HL-60 (cell line): ENCODE results near the gene PPP1R14C.

ENCODE experiments used
- CTCF ChIP-seq: IDR thresholded peaks from one replicate; pipeline ENCODE4 v1.5.1; 2011; ENCODE audit warnings: low read length, control low read depth, inconsistent platforms; ENCODE audit not compliant: insufficient read depth
- GABPA ChIP-seq: IDR thresholded peaks from 2 replicates; pipeline ENCODE4 v1.6.1; 2012; ENCODE audit warnings: low read depth
- POLR2AphosphoS5 ChIP-seq: IDR thresholded peaks from 2 replicates; pipeline ENCODE4 v1.6.1; 2012; ENCODE audit warnings: low read depth
- REST ChIP-seq: IDR thresholded peaks from 2 replicates; pipeline ENCODE4 v1.6.1; 2012; ENCODE audit warnings: low read depth; ENCODE audit not compliant: insufficient replicate concordance
- SPI1 ChIP-seq: IDR thresholded peaks from 2 replicates; pipeline ENCODE4 v1.6.1; 2012; ENCODE audit warnings: low read depth, mild to moderate bottlenecking, borderline replicate concordance

GRCh38 chr6:150270330-150271052 lies 127.6 kb downstream of the PPP1R14C start:
- TF ChIP-seq CTCF: no peak
- TF ChIP-seq SPI1: no peak
- TF ChIP-seq POLR2AphosphoS5: no peak
- no peak for TF ChIP-seq REST
- no peak for TF ChIP-seq GABPA
